PC-3 (cell line): ENCODE data around the gene AZI2.

Experiments used
- EZH2phosphoT487 ChIP-seq: fragments of 300-600 bp; sonication (generic); IDR thresholded peaks from 2 replicates; pipeline ENCODE4 v1.6.1; 2018; ENCODE audit warnings: mild to moderate bottlenecking, antibody characterized with exemption, low read length, borderline replicate concordance
- TF ChIP-seq, protein P1 (sequence below): fragments of 300-600 bp; sonication (generic); conservative IDR thresholded peaks from 2 replicates; pipeline ENCODE4 v1.5.1; 2017; ENCODE audit warnings: antibody characterized with exemption, low read depth, mild to moderate bottlenecking, low read length

DNA sequence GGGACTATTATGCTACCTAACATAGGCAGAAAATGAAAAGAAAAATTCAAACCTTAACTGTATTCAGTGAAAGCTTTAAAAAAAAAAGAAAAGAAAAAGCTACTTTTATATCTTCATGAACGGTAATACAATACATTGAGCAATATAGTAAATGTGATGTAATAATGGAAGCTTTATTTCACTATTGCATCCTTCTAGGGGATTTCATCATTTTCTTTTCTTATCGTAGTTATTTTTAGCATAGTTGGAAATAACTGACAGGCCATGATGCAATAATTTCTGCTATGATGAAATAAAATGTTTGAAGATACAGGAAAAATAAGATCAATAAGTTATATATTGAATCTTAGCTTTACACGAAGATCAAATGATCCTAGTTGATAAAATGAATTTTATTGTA lies 40.4 kb downstream of the AZI2 start:
- TF ChIP-seq, protein P1, sequence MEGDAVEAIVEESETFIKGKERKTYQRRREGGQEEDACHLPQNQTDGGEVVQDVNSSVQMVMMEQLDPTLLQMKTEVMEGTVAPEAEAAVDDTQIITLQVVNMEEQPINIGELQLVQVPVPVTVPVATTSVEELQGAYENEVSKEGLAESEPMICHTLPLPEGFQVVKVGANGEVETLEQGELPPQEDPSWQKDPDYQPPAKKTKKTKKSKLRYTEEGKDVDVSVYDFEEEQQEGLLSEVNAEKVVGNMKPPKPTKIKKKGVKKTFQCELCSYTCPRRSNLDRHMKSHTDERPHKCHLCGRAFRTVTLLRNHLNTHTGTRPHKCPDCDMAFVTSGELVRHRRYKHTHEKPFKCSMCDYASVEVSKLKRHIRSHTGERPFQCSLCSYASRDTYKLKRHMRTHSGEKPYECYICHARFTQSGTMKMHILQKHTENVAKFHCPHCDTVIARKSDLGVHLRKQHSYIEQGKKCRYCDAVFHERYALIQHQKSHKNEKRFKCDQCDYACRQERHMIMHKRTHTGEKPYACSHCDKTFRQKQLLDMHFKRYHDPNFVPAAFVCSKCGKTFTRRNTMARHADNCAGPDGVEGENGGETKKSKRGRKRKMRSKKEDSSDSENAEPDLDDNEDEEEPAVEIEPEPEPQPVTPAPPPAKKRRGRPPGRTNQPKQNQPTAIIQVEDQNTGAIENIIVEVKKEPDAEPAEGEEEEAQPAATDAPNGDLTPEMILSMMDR: no peak
- no peak for TF ChIP-seq EZH2phosphoT487
